Thoracic aorta (tissue), 2 donors: ENCODE data around the gene FXR1. TPM values are rescaled to one million over a fixed set of nuclear protein-coding genes. Genes with fewer than 3 reads are reported as not detected.
"Not testable (repeated sequence)": the region's sequence is repeated elsewhere in the genome, so short reads cannot be mapped to it uniquely, and the experiment has no call there.

Source experiments
- ATAC-seq: fragments of 150-250 bp; one replicate; pipeline ENCODE4 v1.8.0; 2017; ENCODE audit warnings: low read depth; ENCODE audit not compliant: insufficient number of reproducible peaks, low FRiP score
- DNase-seq: peaks from one replicate; pipeline ENCODE4 v3.0.0-alpha.2; 2020; ENCODE audit warnings: low spot score
- H3K27ac ChIP-seq, 2 donors: fragments of 200-600 bp; sonication (generic); 1 replicate in 1 of 2; 2 replicates in 1 of 2; pipeline ENCODE4 v1.5.1; 2016; ENCODE audit warnings: mild to moderate bottlenecking in 2 of 2, moderate library complexity in 2 of 2
- H3K27me3 ChIP-seq: fragments of 200-600 bp; sonication (generic); replicated peaks from 2 replicates; pipeline ENCODE4 v1.6.0; 2016; ENCODE audit warnings: mild to moderate bottlenecking; ENCODE audit not compliant: insufficient read depth
- H3K36me3 ChIP-seq: fragments of 200-600 bp; sonication (generic); one replicate; pipeline ENCODE4 v1.5.1; 2016
- H3K4me1 ChIP-seq, 2 donors: fragments of 200-600 bp; sonication (generic); 1 replicate in 1 of 2; 2 replicates in 1 of 2; pipeline versions ENCODE4 v1.5.1 to v1.6.0; 2016; ENCODE audit warnings: low read depth in 2 of 2, mild to moderate bottlenecking in 1 of 2; ENCODE audit not compliant: control insufficient read depth in 1 of 2
- H3K4me3 ChIP-seq: fragments of 200-600 bp; sonication (generic); 2 replicates; pipeline ENCODE4 v1.5.1; 2016; ENCODE audit warnings: mild to moderate bottlenecking
- H3K9me3 ChIP-seq: fragments of 200-600 bp; sonication (generic); 2 replicates; pipeline ENCODE4 v1.5.1; 2016
- total RNA-seq, 2 donors: library from RNA; depleted of rRNA; stranded (reverse); fragments of >200 nt; gene quantifications; one replicate each; pipeline versions ENCODE4 v1.1.0 to v1.2.3, GENCODE V29; 2016
- TF ChIP-seq, protein P1 (sequence below): fragments of 200-600 bp; sonication (generic); IDR thresholded peaks from one replicate; pipeline ENCODE4 v1.5.1; 2019; ENCODE audit warnings: antibody characterized with exemption

Gene FXR1
- total RNA-seq, 2 donors from 2014 or later, result 103 to 112 TPM

GRCh38 chr3:180987344-180987743 is 74.9 kb downstream of the FXR1 start:
- no peaks in the 10 kb centered on the region for H3K27me3 ChIP-seq
- no peaks in the 10 kb centered on the region for H3K9me3 ChIP-seq
- DNase-seq, result no peak
- H3K27ac ChIP-seq, result no peak overlapping the region
- H3K4me3 ChIP-seq, result no peak overlapping the region
- no peak for ATAC-seq
- TF ChIP-seq, protein P1, sequence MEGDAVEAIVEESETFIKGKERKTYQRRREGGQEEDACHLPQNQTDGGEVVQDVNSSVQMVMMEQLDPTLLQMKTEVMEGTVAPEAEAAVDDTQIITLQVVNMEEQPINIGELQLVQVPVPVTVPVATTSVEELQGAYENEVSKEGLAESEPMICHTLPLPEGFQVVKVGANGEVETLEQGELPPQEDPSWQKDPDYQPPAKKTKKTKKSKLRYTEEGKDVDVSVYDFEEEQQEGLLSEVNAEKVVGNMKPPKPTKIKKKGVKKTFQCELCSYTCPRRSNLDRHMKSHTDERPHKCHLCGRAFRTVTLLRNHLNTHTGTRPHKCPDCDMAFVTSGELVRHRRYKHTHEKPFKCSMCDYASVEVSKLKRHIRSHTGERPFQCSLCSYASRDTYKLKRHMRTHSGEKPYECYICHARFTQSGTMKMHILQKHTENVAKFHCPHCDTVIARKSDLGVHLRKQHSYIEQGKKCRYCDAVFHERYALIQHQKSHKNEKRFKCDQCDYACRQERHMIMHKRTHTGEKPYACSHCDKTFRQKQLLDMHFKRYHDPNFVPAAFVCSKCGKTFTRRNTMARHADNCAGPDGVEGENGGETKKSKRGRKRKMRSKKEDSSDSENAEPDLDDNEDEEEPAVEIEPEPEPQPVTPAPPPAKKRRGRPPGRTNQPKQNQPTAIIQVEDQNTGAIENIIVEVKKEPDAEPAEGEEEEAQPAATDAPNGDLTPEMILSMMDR, result no peak
- H3K4me1 ChIP-seq, result peaks cover 9 to 27% of the 10 kb centered on the region in 2 donors
- peaks cover 14% of the 10 kb centered on the region for H3K36me3 ChIP-seq

- Histone ChIP-seq H3K27ac (peak within 1 kb of the TSS; percentile 81 to 90), H3K4me3 (peak within 1 kb of the TSS; percentile 69), H3K27me3 (no peaks in the 10 kb centered on the region), H3K36me3 (peaks cover 11% of the 10 kb centered on the region), H3K4me1 (peaks cover 9 to 27% of the 10 kb centered on the region in 2 donors), H3K9me3 (no peaks in the 10 kb centered on the region)
- ATAC-seq (peak; percentile 100), DNase-seq (peak; percentile 83)
- TF ChIP-seq, protein P1, result no peak
Measured at GRCh38 chr3:180989291-180990163, 77.1 kb downstream of the FXR1 start, which contains the start of gene DNAJC19. Gene DNAJC19, minus strand, starts transcription at chr3:180989736. Its CDS starts 134 bp downstream, at chr3:180989602.

DNA sequence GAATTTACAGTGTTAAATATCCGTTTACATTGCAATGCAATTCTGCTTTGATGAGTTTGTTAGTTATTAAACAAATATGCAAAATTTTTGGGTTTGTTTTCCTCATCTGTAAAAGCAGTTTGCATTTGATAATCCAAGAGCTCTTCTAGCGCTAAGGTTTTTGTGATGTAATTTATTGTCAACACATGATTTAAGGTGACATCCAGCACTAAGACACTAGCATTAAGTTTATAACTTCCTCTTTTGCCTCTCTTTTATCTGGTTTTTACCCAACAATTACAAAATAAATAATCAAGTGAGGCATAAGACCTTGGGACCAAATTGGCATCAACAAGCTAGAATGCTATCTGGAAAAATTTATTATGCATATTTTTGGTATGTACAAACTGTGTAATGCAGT is 78.0 kb downstream of the FXR1 start:
- peaks cover 9 to 27% of the 10 kb centered on the region in 2 donors for H3K4me1 ChIP-seq
- H3K27ac ChIP-seq, result peak overlapping the region; percentile 81 to 90
- ATAC-seq, result no peak
- H3K4me3 ChIP-seq, result peak overlapping the region; percentile 69
- no peaks in the 10 kb centered on the region for H3K9me3 ChIP-seq
- DNase-seq, result no peak
- H3K36me3 ChIP-seq, result peaks cover 8% of the 10 kb centered on the region
- no peaks in the 10 kb centered on the region for H3K27me3 ChIP-seq
- TF ChIP-seq, protein P1, result no peak

GRCh38 chr3:180996415-180996932 is 84.0 kb downstream of the FXR1 start:
- Histone ChIP-seq H3K4me3 (no peak overlapping the region), H3K4me1 (no peaks in the 10 kb centered on the region), H3K27ac (no peak overlapping the region), H3K27me3 (no peaks in the 10 kb centered on the region), H3K36me3 (no peaks in the 10 kb centered on the region), H3K9me3 (peaks cover 1% of the 10 kb centered on the region)
- no peak for DNase-seq
- ATAC-seq, result no peak
- TF ChIP-seq, protein P1, result no peak

GRCh38 chr3:181002331-181002730 is 89.9 kb downstream of the FXR1 start:
- H3K4me3 ChIP-seq, H3K9me3 ChIP-seq, DNase-seq, ATAC-seq, H3K27ac ChIP-seq, H3K27me3 ChIP-seq, H3K4me1 ChIP-seq, H3K36me3 ChIP-seq: not testable (repeated sequence)

- not testable (repeated sequence) for ATAC-seq
Measured at GRCh38 chr3:181003469-181003868, 91.0 kb downstream of the FXR1 start.

More at GRCh38 chr3:181003469-181003868, 91.0 kb downstream of the FXR1 start:
- H3K27ac ChIP-seq, H3K4me3 ChIP-seq, H3K27me3 ChIP-seq, H3K36me3 ChIP-seq, H3K9me3 ChIP-seq, H3K4me1 ChIP-seq, DNase-seq: not testable (repeated sequence)
